ENCODE measurements around the gene ABCC3.

DNA sequence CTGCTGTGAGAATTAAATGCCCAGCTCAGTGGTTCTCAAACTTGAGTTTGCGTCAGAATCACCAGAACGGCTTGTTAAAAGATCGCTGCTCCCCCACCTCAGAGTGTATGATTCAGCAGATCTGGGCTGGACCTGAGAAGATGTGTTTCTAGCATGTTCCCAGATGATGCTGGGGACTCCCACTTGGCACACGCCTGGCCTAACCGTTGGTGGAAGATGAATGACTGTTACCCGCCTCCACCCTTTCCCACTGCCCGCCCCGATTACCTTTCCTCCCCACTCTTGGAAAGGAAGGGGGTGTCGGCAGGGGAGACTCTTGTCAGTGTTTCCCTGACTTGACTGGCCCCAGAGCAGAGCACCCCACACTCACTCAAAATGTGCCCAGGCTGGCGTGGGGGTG is 29.3 kb upstream of the ABCC3 start:
- no peak for TF ChIP-seq POLR2AphosphoS5 (IDR thresholded peaks at IDR 0.05; ENCODE audit: low read depth)
- TF ChIP-seq, protein P1, sequence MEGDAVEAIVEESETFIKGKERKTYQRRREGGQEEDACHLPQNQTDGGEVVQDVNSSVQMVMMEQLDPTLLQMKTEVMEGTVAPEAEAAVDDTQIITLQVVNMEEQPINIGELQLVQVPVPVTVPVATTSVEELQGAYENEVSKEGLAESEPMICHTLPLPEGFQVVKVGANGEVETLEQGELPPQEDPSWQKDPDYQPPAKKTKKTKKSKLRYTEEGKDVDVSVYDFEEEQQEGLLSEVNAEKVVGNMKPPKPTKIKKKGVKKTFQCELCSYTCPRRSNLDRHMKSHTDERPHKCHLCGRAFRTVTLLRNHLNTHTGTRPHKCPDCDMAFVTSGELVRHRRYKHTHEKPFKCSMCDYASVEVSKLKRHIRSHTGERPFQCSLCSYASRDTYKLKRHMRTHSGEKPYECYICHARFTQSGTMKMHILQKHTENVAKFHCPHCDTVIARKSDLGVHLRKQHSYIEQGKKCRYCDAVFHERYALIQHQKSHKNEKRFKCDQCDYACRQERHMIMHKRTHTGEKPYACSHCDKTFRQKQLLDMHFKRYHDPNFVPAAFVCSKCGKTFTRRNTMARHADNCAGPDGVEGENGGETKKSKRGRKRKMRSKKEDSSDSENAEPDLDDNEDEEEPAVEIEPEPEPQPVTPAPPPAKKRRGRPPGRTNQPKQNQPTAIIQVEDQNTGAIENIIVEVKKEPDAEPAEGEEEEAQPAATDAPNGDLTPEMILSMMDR (IDR thresholded peaks at IDR 0.05; ENCODE audit: insufficient read depth, low read length), result no peak
- no peak for TF ChIP-seq SPI1 (IDR thresholded peaks at IDR 0.05; ENCODE audit: borderline replicate concordance, low read depth)
- no peak for TF ChIP-seq GABPA (IDR thresholded peaks at IDR 0.05; ENCODE audit: low read depth)

Data from HL-60 (cell line).